Measurements from ENCODE around the gene BRD7.

BRD7 gene

DNA sequence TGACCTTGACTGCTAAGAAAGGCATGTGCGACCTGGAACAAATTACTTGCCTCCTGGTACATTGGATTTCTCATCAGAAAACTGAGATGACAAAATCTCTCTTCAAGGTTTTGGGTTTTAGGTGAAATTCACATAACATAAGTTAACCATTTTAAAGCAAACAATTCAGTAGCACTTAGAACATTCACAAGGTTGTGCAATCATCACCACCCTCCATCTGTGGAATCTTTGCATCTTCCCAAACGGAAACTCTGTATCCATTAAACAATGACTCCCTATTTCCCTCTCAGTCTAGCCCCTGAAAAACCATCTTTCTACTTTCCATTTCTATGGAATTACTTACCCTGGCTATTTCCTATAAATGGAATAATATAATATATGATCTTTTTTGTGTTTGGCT, 42.2 kb upstream of the BRD7 start:
- H3K27me3 ChIP-seq (ENCODE audit: insufficient read depth, low read length, poor library complexity, severe bottlenecking) = no peaks in the 10 kb centered on the region
- no peaks in the 10 kb centered on the region for H3K9me2 ChIP-seq (replicated peaks; ENCODE audit: low read depth, low read length)
- no peak overlapping the region for H2AFZ ChIP-seq (ENCODE audit: low read length)
- TF ChIP-seq, protein P1, sequence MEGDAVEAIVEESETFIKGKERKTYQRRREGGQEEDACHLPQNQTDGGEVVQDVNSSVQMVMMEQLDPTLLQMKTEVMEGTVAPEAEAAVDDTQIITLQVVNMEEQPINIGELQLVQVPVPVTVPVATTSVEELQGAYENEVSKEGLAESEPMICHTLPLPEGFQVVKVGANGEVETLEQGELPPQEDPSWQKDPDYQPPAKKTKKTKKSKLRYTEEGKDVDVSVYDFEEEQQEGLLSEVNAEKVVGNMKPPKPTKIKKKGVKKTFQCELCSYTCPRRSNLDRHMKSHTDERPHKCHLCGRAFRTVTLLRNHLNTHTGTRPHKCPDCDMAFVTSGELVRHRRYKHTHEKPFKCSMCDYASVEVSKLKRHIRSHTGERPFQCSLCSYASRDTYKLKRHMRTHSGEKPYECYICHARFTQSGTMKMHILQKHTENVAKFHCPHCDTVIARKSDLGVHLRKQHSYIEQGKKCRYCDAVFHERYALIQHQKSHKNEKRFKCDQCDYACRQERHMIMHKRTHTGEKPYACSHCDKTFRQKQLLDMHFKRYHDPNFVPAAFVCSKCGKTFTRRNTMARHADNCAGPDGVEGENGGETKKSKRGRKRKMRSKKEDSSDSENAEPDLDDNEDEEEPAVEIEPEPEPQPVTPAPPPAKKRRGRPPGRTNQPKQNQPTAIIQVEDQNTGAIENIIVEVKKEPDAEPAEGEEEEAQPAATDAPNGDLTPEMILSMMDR (conservative IDR thresholded peaks at IDR 0.05; ENCODE audit: low read length) = no peak
- no peak for TF ChIP-seq EZH2phosphoT487 (IDR thresholded peaks at IDR 0.05; ENCODE audit: borderline replicate concordance)
- no peak overlapping the region for H3K4me3 ChIP-seq (ENCODE audit: low read length, poor library complexity, severe bottlenecking)
- no peaks in the 10 kb centered on the region for H3K4me1 ChIP-seq (ENCODE audit: insufficient read depth, low read length, poor library complexity, severe bottlenecking)
- H3K4me2 ChIP-seq (ENCODE audit: low read depth, low read length, poor library complexity, severe bottlenecking) = no peak overlapping the region
- no peaks in the 10 kb centered on the region for H4K20me1 ChIP-seq (ENCODE audit: insufficient read depth, low read length, poor library complexity, severe bottlenecking)
- H3K79me2 ChIP-seq (ENCODE audit: insufficient read depth, low read length) = no peaks in the 10 kb centered on the region
- H3K9ac ChIP-seq (ENCODE audit: low read depth, low read length, poor library complexity, severe bottlenecking) = no peak overlapping the region
- H3K36me3 ChIP-seq (ENCODE audit: insufficient read depth, low read length) = no peaks in the 10 kb centered on the region
- no peaks in the 10 kb centered on the region for H3F3A ChIP-seq (ENCODE audit: low read depth)
- peaks cover 3% of the 10 kb centered on the region; the same call in 1 of the 2 replicates for H3K9me3 ChIP-seq (ENCODE audit: insufficient read depth, low read depth, low read length)

DNA sequence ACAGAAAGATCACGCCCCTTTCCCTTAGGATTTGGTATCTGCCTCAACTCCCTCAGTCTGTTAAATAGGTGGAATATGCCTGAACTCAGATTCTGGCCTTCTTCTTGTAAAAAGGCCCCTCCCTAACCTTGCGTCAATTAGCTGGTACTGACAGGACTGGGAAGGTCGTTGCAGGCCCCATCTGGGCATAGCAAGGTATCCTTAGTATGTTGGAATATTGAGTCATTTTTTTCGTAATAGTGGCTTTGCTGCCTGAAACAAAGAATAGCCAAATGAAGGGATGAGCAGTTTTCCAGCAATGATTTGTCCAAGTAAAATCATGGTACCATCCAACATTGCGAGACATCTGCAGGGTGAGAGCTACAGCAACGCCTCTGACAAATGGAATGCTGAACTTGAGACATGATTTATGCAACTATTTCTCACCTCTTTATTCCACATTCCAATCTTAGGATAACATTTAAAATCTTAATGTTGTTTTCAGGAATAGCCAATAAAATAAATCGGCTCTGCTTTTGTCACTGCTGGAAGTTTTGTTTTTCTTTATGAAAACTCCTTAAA, 39.3 kb upstream of the BRD7 start:
- Histone ChIP-seq H3K36me3 (ENCODE audit: insufficient read depth, low read length) (no peaks in the 10 kb centered on the region), H3K4me3 (ENCODE audit: low read length, poor library complexity, severe bottlenecking) (no peak overlapping the region), H3K4me1 (ENCODE audit: insufficient read depth, low read length, poor library complexity, severe bottlenecking) (no peaks in the 10 kb centered on the region), H3K4me2 (ENCODE audit: low read depth, low read length, poor library complexity, severe bottlenecking) (no peak overlapping the region), H3K9ac (ENCODE audit: low read depth, low read length, poor library complexity, severe bottlenecking) (no peak overlapping the region), H3K79me2 (ENCODE audit: insufficient read depth, low read length) (no peaks in the 10 kb centered on the region), H3K27me3 (ENCODE audit: insufficient read depth, low read length, poor library complexity, severe bottlenecking) (no peaks in the 10 kb centered on the region), H2AFZ (ENCODE audit: low read length) (no peak overlapping the region), H4K20me1 (ENCODE audit: insufficient read depth, low read length, poor library complexity, severe bottlenecking) (no peaks in the 10 kb centered on the region), H3K9me2 (replicated peaks; ENCODE audit: low read depth, low read length) (no peaks in the 10 kb centered on the region), H3K9me3 (ENCODE audit: insufficient read depth, low read depth, low read length) (no peaks in the 10 kb centered on the region), H3F3A (ENCODE audit: low read depth) (no peaks in the 10 kb centered on the region)
- TF ChIP-seq, protein P1 (conservative IDR thresholded peaks at IDR 0.05; ENCODE audit: low read length) = no peak
- TF ChIP-seq EZH2phosphoT487 (IDR thresholded peaks at IDR 0.05; ENCODE audit: borderline replicate concordance) = no peak

DNA sequence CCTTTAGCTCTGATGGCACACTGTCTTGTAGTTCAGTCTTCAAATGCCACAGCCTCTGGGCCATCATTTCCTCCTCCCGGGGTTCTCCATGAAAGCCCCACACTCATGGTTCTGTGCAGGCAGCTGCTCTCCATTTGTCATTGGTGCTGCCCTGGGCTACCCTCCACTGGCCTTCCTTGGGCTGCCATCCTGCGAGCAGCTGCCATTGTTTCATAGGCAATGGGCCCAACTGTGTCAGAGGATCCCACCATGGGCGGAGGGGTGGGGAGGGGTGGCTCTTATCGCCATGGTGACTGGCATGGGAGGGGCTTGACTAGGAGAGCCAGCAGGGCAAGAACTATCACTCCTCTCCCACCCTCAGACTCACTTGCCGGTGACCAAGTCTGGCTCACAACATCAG, 38.6 kb upstream of the BRD7 start:
- H3K27me3 ChIP-seq (ENCODE audit: insufficient read depth, low read length, poor library complexity, severe bottlenecking) = no peaks in the 10 kb centered on the region
- no peaks in the 10 kb centered on the region for H3K79me2 ChIP-seq (ENCODE audit: insufficient read depth, low read length)
- no peaks in the 10 kb centered on the region for H4K20me1 ChIP-seq (ENCODE audit: insufficient read depth, low read length, poor library complexity, severe bottlenecking)
- H3K4me1 ChIP-seq (ENCODE audit: insufficient read depth, low read length, poor library complexity, severe bottlenecking) = no peaks in the 10 kb centered on the region
- no peak overlapping the region for H3K9ac ChIP-seq (ENCODE audit: low read depth, low read length, poor library complexity, severe bottlenecking)
- TF ChIP-seq, protein P1 (conservative IDR thresholded peaks at IDR 0.05; ENCODE audit: low read length) = no peak
- no peak for TF ChIP-seq EZH2phosphoT487 (IDR thresholded peaks at IDR 0.05; ENCODE audit: borderline replicate concordance)
- H3K4me3 ChIP-seq (ENCODE audit: low read length, poor library complexity, severe bottlenecking) = no peak overlapping the region
- no peaks in the 10 kb centered on the region for H3K9me2 ChIP-seq (replicated peaks; ENCODE audit: low read depth, low read length)
- no peak overlapping the region for H2AFZ ChIP-seq (ENCODE audit: low read length)
- H3F3A ChIP-seq (ENCODE audit: low read depth) = no peaks in the 10 kb centered on the region
- H3K36me3 ChIP-seq (ENCODE audit: insufficient read depth, low read length) = no peaks in the 10 kb centered on the region
- H3K9me3 ChIP-seq (ENCODE audit: insufficient read depth, low read depth, low read length) = no peaks in the 10 kb centered on the region
- H3K4me2 ChIP-seq (ENCODE audit: low read depth, low read length, poor library complexity, severe bottlenecking) = no peak overlapping the region

All from Loucy (cell line).